ENCODE results near the gene CCDC70. TPM values are rescaled to one million over a fixed set of nuclear protein-coding genes. Genes with fewer than 3 reads are reported as not detected.

Gene CCDC70
- total and polyA plus RNA-seq, 2 of the 8 experiments (the other 6 are each of a cell fraction or from before 2014, with no cell fraction given), result not detected

DNA sequence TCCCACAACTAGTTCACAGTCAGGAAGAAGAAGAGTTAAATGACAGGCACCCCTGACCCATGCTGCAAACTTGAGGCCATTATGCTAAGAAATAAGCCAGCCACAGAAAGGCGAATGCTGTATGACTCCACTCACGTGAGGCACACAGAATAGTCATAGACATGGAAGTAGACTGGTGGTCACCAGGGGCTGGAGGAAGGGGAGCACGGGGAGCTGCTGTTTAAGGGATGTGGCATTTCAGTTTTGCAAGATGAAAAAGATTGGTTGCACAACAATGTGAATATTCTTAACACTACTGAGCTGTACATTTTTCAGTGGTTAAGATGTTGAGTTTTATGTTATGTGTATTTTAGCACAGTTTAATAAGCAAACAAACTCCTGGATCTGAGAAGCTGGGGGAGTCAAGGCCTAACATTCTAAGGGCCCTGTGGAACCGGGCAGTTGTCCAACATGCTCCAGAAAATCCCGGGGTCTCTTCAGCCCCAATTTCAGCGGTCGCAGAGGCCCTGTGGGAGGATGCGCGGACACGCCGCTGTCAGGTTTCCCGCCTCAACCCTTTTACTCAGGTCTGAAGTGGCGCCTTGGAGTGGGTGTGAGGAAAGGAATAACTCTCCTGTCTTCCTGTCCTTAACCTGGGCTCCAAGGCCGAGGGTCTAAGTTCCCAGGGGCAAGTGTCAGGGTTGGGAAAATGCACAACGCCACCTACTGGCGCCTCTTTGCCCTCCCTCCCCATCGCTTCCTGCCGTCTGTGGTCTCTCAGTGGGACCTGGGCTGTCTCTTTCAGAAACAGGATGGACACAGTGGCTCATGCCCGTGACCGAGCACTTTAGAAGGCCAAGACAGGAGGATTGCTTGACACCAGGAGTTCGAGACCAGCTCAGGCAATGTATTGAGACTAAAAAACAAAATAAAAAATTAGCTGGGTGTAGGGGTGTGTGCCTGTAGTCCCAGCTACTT, 12.3 kb upstream of the CCDC70 start:
- Histone ChIP-seq H3K23ac (ENCODE audit: insufficient read length) (no peak overlapping the region), H3K27ac (ENCODE audit: low read depth, low read length) (no peak overlapping the region), H3K56ac (replicated peaks; ENCODE audit: insufficient read length, low read depth, low read length) (no peak overlapping the region), H3K4me3 (ENCODE audit: extremely low read depth in 1 of 4, insufficient read depth in 2 of 4, low read depth in 3 of 4, low read length in 4 of 4) (no peak overlapping the region), H3K4me1 (replicated peaks in 1 of 4; ENCODE audit: control insufficient read depth in 3 of 4, insufficient read depth in 4 of 4, low read length in 3 of 4) (0 out of 7 replicates have a peak, but pooled peaks cover 0 to 2% (median 0%) of the 10 kb centered on the region in 4 experiments), H3K18ac (ENCODE audit: extremely low read depth, low read length) (no peak overlapping the region), H3K9ac (replicated peaks in 1 of 4; ENCODE audit: extremely low read depth in 1 of 4, low read depth in 3 of 4, low read length in 3 of 4) (no peak overlapping the region), H3K9me3 (ENCODE audit: insufficient read depth in 2 of 2, low read depth in 1 of 2, low read length in 1 of 2) (peaks cover 3% of the 10 kb centered on the region in 2 experiments; a peak in 1 of 4 replicates), H2AK5ac (ENCODE audit: low read depth, low read length) (no peak overlapping the region), H3K36me3 (ENCODE audit: control insufficient read depth in 2 of 4, insufficient read depth in 4 of 4, low read length in 3 of 4) (no peaks in the 10 kb centered on the region), H3K4ac (replicated peaks; ENCODE audit: insufficient read length, low read depth, low read length) (no peak overlapping the region), H3K79me1 (ENCODE audit: low read depth, low read length) (no peaks in the 10 kb centered on the region), H4K20me1 (replicated peaks in 1 of 2; ENCODE audit: control insufficient read depth in 1 of 2, insufficient read depth in 2 of 2, low read length in 2 of 2) (no peaks in the 10 kb centered on the region), H3K4me2 (ENCODE audit: insufficient read depth in 1 of 2, low read depth in 2 of 2, low read length in 2 of 2) (no peak overlapping the region), H3K14ac (ENCODE audit: insufficient read length) (no peak overlapping the region), H2BK20ac (ENCODE audit: low read length) (0 out of 2 replicates have a peak overlapping the region, but pooled peaks have one; percentile 35), H2BK15ac (ENCODE audit: low read length) (no peak overlapping the region), H2BK5ac (ENCODE audit: low read depth, low read length) (no peak overlapping the region), H3K23me2 (ENCODE audit: low read depth, low read length) (no peaks in the 10 kb centered on the region), H4K91ac (replicated peaks; ENCODE audit: insufficient read length, low read length) (no peak overlapping the region), H3K79me2 (ENCODE audit: control insufficient read depth in 1 of 2, insufficient read depth in 2 of 2, low read length in 2 of 2) (no peaks in the 10 kb centered on the region), H4K5ac (ENCODE audit: insufficient read length, low read depth, low read length) (no peak overlapping the region), H2BK120ac (replicated peaks; ENCODE audit: low read depth, low read length) (no peak overlapping the region), H3K27me3 (replicated peaks in 1 of 4; ENCODE audit: control insufficient read depth in 3 of 4, extremely low read depth in 1 of 4, insufficient read depth in 3 of 4, low read length in 3 of 4) (no peaks in the 10 kb centered on the region), H2AFZ (ENCODE audit: low read length) (0 out of 2 replicates have a peak overlapping the region, but pooled peaks have one; percentile 81), H4K8ac (ENCODE audit: extremely low read depth, insufficient read depth, low read length) (peak overlapping the region; percentile 74), H2BK12ac (ENCODE audit: low read depth, low read length) (no peak overlapping the region)
- WGBS, 2 experiments (ENCODE audit: extremely low coverage in 1 of 2, insufficient coverage in 1 of 2, insufficient read length in 1 of 2, insufficient replicate concordance in 2 of 2, low coverage in 1 of 2, low lambda C conversion rate in 2 of 2, missing lambda C conversion rate in 1 of 2), result 48% methylated on average over 21 of the region's 21 CpGs; no CpG with 5 or more reads in 1 of the 2 experiments
- ChIA-PET CTCF (ENCODE audit: partially characterized antibody) (interaction anchor here (0.7 to 3.5 kb wide), 19 partner anchors 10 to 279 kb away, joined by 3 to 18 read pairs (median 5); partner anchors contain the start of gene CCDC70), POLR2A (ENCODE audit: partially characterized antibody) (no interaction called here)
- peak; percentile 67 to 90 for DNase-seq (ENCODE audit: low read depth in 1 of 2, low spot score in 2 of 2)
- FAIRE-seq, result peak; percentile 94
- peak; percentile 63 to 71 for TF ChIP-seq RAD21 (IDR thresholded peaks at IDR 0.05 in 1 of 2, conservative IDR thresholded peaks at IDR 0.05 in 1 of 2; ENCODE audit: low read depth in 2 of 2, low read length in 2 of 2)
- TF ChIP-seq, protein P1, sequence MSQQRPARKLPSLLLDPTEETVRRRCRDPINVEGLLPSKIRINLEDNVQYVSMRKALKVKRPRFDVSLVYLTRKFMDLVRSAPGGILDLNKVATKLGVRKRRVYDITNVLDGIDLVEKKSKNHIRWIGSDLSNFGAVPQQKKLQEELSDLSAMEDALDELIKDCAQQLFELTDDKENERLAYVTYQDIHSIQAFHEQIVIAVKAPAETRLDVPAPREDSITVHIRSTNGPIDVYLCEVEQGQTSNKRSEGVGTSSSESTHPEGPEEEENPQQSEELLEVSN (IDR thresholded peaks at IDR 0.05), result peak; percentile 58; the same call in 1 of the 2 replicates
- TF ChIP-seq BACH1 (IDR thresholded peaks at IDR 0.05; ENCODE audit: low read length), result peak; percentile 43; the same call in 1 of the 2 replicates
- no peak for TF ChIP-seq EP300 (IDR thresholded peaks at IDR 0.05; ENCODE audit: borderline replicate concordance in 1 of 2, low read depth in 2 of 2, low read length in 2 of 2)
- 0 out of 2 replicates have a peak, but pooled peaks have one; percentile 19 for TF ChIP-seq TEAD4 (IDR thresholded peaks at IDR 0.05; ENCODE audit: low read depth, low read length)
- 0 out of 4 replicates have a peak, but pooled peaks of 1 of the 2 experiments have one; percentile 30 for TF ChIP-seq HDAC2 (IDR thresholded peaks at IDR 0.05; ENCODE audit: borderline replicate concordance in 1 of 2, low read depth in 2 of 2, low read length in 2 of 2)
- TF ChIP-seq KDM5A (IDR thresholded peaks at IDR 0.05; ENCODE audit: low read length), result no peak
- no peak for TF ChIP-seq MAFK (IDR thresholded peaks at IDR 0.05; ENCODE audit: low read depth, low read length)
- no peak for TF ChIP-seq BRCA1 (IDR thresholded peaks at IDR 0.05; ENCODE audit: low read depth, low read length)

Data from H1 (cell line).